Ovary (tissue), 3 donors: ENCODE data around the gene VWA5B1.

Experiments
- EP300 ChIP-seq: sonication (generic); formaldehyde crosslinking; IDR thresholded peaks from one replicate; pipeline ENCODE4 v1.6.1; 2017; ENCODE audit warnings: antibody characterized with exemption
- POLR2A ChIP-seq: fragments of 450-650 bp; IDR thresholded peaks from one replicate; pipeline ENCODE4 v1.6.1; 2017; ENCODE audit warnings: antibody characterized with exemption, mild to moderate bottlenecking, moderate library complexity
- TF ChIP-seq, protein P1 (sequence below), 3 donors: fragments of 450-650 bp in 2 of 3; fragments of 200-600 bp in 1 of 3; IDR thresholded peaks; one replicate each; pipeline versions ENCODE4 v1.5.1 to v1.8.0; 2016 to 2022; ENCODE audit warnings: antibody characterized with exemption in 3 of 3, mild to moderate bottlenecking in 1 of 3
- donor health status: DM: no; HTN: no; CAD: no.

DNA sequence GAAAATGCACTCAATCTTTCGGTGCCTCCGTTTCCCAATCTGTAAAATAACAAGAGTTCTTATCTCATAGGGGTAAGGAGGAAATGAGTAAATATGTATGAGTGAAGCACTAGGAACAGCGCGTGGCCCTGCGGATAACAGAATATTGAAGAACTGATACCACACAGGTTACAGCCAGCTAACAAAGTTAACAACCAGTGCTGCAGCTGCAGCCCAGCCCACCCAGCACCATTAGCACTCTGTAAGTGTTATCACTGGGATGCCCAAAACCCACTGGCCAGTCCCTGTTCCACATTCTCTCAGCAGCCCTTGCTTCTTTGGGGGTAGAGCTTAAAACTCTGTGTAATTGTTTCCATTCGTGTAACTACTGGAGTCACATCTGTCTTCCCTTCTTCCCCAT, 89.5 kb downstream of the VWA5B1 start:
- TF ChIP-seq, protein P1, sequence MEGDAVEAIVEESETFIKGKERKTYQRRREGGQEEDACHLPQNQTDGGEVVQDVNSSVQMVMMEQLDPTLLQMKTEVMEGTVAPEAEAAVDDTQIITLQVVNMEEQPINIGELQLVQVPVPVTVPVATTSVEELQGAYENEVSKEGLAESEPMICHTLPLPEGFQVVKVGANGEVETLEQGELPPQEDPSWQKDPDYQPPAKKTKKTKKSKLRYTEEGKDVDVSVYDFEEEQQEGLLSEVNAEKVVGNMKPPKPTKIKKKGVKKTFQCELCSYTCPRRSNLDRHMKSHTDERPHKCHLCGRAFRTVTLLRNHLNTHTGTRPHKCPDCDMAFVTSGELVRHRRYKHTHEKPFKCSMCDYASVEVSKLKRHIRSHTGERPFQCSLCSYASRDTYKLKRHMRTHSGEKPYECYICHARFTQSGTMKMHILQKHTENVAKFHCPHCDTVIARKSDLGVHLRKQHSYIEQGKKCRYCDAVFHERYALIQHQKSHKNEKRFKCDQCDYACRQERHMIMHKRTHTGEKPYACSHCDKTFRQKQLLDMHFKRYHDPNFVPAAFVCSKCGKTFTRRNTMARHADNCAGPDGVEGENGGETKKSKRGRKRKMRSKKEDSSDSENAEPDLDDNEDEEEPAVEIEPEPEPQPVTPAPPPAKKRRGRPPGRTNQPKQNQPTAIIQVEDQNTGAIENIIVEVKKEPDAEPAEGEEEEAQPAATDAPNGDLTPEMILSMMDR (IDR thresholded peaks at IDR 0.05): no peak
- no peak for TF ChIP-seq EP300
- TF ChIP-seq POLR2A: no peak
